MM.1S (cell line): Measurements from ENCODE around the gene MAP3K5.
"Not testable (repeated sequence)": the region's sequence is repeated elsewhere in the genome, so short reads cannot be mapped to it uniquely, and the experiment has no call there.

Source experiments
- DNase-seq: peaks from one replicate; pipeline ENCODE4 v3.0.0-alpha.2; 2015
- H2AFZ ChIP-seq: fragments of 300-600 bp; sonication (generic); 2 replicates; pipeline ENCODE4 v1.6.0; 2016; ENCODE audit warnings: antibody characterized with exemption, low read length
- H3F3A ChIP-seq: fragments of 300-600 bp; sonication (generic); 2 replicates; pipeline ENCODE4 v1.6.1; 2016; ENCODE audit warnings: mild to moderate bottlenecking, antibody characterized with exemption, low read length, moderate library complexity, mixed read lengths; ENCODE audit not compliant: insufficient read depth
- H3K27ac ChIP-seq: fragments of 300-600 bp; sonication (generic); 2 replicates; pipeline ENCODE4 v1.5.1; 2016; ENCODE audit warnings: mild to moderate bottlenecking, low read length
- H3K27me3 ChIP-seq: fragments of 300-600 bp; sonication (generic); replicated peaks from 2 replicates; pipeline ENCODE4 v1.6.0; 2016; ENCODE audit warnings: low read length; ENCODE audit not compliant: insufficient read depth
- H3K36me3 ChIP-seq: fragments of 300-600 bp; sonication (generic); replicated peaks from 2 replicates; pipeline ENCODE4 v1.6.1; 2016; ENCODE audit warnings: mild to moderate bottlenecking, low read length, mixed read lengths; ENCODE audit not compliant: insufficient read depth
- H3K4me1 ChIP-seq: fragments of 300-600 bp; sonication (generic); 2 replicates; pipeline ENCODE4 v1.6.1; 2016; ENCODE audit warnings: low read length, mixed read lengths
- H3K4me2 ChIP-seq: fragments of 300-600 bp; sonication (generic); 2 replicates; pipeline ENCODE4 v1.6.0; 2016; ENCODE audit warnings: low read depth, low read length
- H3K4me3 ChIP-seq: fragments of 300-600 bp; sonication (generic); 2 replicates; pipeline ENCODE4 v1.5.1; 2016; ENCODE audit warnings: low read length, mixed read lengths
- H3K79me2 ChIP-seq: fragments of 300-600 bp; sonication (generic); 2 replicates; pipeline ENCODE4 v1.6.1; 2016; ENCODE audit warnings: mixed run types, low read length, mixed read lengths
- H3K9ac ChIP-seq: fragments of 300-600 bp; sonication (generic); 2 replicates; pipeline ENCODE4 v1.6.1; 2016; ENCODE audit warnings: low read length, mixed read lengths
- H3K9me2 ChIP-seq: fragments of 300-600 bp; sonication (generic); replicated peaks from 2 replicates; pipeline ENCODE4 v1.6.1; 2016; ENCODE audit warnings: mild to moderate bottlenecking, low read length, mixed read lengths; ENCODE audit not compliant: insufficient read depth
- H3K9me3 ChIP-seq: fragments of 300-600 bp; sonication (generic); replicated peaks from 2 replicates; pipeline ENCODE4 v1.6.1; 2016; ENCODE audit warnings: mild to moderate bottlenecking, low read length, mixed read lengths; ENCODE audit not compliant: insufficient read depth
- H4K20me1 ChIP-seq: fragments of 300-600 bp; sonication (generic); 2 replicates; pipeline ENCODE4 v1.6.1; 2016; ENCODE audit warnings: mild to moderate bottlenecking, low read length, moderate library complexity, mixed read lengths; ENCODE audit not compliant: insufficient read depth
- EZH2 ChIP-seq: fragments of 300-600 bp; sonication (generic); optimal IDR thresholded peaks from 2 replicates; pipeline ENCODE3; 2017; ENCODE audit warnings: low read depth, mild to moderate bottlenecking, antibody characterized with exemption, low read length, mixed read lengths
- EZH2phosphoT487 ChIP-seq: fragments of 300-600 bp; sonication (generic); IDR thresholded peaks from 2 replicates; pipeline ENCODE4 v1.6.1; 2018; ENCODE audit warnings: antibody characterized with exemption, low read length
- TF ChIP-seq, protein P1 (sequence below): fragments of 300-600 bp; sonication (generic); IDR thresholded peaks from 2 replicates; pipeline ENCODE4 v1.5.1; 2016; ENCODE audit warnings: antibody characterized with exemption, low read length, mixed read lengths

The MAP3K5 gene

DNA sequence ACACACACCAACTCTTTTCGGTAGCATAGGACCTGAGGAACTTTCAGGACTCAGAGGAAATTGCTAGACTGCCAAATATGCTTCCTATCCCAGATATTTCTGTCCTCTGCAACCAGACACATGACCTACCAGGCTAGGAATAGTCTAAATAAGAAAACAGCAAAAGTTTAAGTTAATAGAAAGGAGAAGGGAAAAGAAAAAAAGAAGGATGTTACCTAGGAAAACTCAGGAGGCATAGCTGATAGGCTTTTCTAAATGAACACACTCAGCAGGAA, 74.6 kb downstream of the MAP3K5 start:
- peak overlapping the region; percentile 85 for H3K4me2 ChIP-seq
- H3K9ac ChIP-seq = peak overlapping the region; percentile 41; the same call in 1 of the 2 replicates
- TF ChIP-seq EZH2 (no peak), EZH2phosphoT487 (no peak)
- TF ChIP-seq, protein P1, sequence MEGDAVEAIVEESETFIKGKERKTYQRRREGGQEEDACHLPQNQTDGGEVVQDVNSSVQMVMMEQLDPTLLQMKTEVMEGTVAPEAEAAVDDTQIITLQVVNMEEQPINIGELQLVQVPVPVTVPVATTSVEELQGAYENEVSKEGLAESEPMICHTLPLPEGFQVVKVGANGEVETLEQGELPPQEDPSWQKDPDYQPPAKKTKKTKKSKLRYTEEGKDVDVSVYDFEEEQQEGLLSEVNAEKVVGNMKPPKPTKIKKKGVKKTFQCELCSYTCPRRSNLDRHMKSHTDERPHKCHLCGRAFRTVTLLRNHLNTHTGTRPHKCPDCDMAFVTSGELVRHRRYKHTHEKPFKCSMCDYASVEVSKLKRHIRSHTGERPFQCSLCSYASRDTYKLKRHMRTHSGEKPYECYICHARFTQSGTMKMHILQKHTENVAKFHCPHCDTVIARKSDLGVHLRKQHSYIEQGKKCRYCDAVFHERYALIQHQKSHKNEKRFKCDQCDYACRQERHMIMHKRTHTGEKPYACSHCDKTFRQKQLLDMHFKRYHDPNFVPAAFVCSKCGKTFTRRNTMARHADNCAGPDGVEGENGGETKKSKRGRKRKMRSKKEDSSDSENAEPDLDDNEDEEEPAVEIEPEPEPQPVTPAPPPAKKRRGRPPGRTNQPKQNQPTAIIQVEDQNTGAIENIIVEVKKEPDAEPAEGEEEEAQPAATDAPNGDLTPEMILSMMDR = no peak

DNA sequence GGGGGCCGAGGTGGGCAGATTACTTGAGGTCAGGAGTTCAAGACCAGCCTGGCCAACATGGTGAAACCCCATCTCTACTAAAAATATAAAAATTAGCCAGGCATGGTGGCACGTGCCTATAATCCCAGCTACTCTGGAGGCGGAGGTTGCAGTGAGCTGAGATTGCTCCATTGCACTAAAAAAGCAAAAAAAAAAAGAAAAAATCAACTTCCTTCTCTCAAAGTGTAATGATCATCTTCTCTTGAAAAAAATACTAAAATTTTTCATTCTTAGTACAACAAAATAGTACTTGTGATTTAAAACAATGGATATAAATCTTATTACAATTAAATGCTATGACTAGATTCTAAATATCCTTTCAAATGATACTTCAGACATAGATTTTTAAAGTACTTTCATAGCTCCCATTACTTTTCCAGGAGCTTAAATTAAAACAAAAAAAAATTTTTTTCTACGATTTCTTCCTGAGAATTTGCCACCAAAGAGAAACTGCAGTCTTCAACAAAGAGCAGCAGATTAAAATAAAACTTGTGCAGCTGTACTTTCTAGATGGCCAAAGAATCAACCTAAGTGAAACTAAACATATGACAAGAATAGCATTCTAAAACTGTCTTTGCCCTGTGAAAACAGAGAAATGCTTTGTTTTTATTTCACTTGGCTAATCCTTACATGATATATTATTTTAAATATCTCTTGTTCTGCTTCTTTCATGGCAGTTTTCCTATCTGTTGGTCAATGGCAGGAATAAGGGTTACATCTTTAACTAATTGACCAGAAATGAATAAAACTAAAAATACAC, 75.2 kb downstream of the MAP3K5 start:
- peaks cover 37% of the 10 kb centered on the region for H3K4me1 ChIP-seq
- H3K9me2 ChIP-seq = no peaks in the 10 kb centered on the region
- H3K4me2 ChIP-seq = peak overlapping the region; percentile 85
- H2AFZ ChIP-seq = no peak overlapping the region
- H3K27ac ChIP-seq = peak overlapping the region; percentile 83
- H3K4me3 ChIP-seq = peak overlapping the region; percentile 39
- H3K9ac ChIP-seq = peak overlapping the region; percentile 41; the same call in 1 of the 2 replicates
- no peaks in the 10 kb centered on the region for H4K20me1 ChIP-seq
- no peak for TF ChIP-seq EZH2
- TF ChIP-seq, protein P1 = no peak
- TF ChIP-seq EZH2phosphoT487 = no peak
- no peaks in the 10 kb centered on the region for H3K27me3 ChIP-seq
- peaks cover 44% of the 10 kb centered on the region for H3F3A ChIP-seq
- H3K36me3 ChIP-seq = no peaks in the 10 kb centered on the region
- DNase-seq = peak; percentile 76
- H3K79me2 ChIP-seq = peaks cover 25% of the 10 kb centered on the region
- no peaks in the 10 kb centered on the region for H3K9me3 ChIP-seq

More for the DNA sequence above, 74.6 kb downstream of the MAP3K5 start:
- Histone ChIP-seq H3K79me2 (peaks cover 26% of the 10 kb centered on the region), H3F3A (peaks cover 44% of the 10 kb centered on the region), H3K27ac (peak overlapping the region; percentile 83), H3K27me3 (no peaks in the 10 kb centered on the region), H3K9me3 (no peaks in the 10 kb centered on the region), H3K36me3 (no peaks in the 10 kb centered on the region), H3K4me3 (peak overlapping the region; percentile 39), H4K20me1 (no peaks in the 10 kb centered on the region), H3K4me1 (peaks cover 37% of the 10 kb centered on the region), H3K9me2 (no peaks in the 10 kb centered on the region), H2AFZ (no peak overlapping the region)
- DNase-seq = no peak

DNA sequence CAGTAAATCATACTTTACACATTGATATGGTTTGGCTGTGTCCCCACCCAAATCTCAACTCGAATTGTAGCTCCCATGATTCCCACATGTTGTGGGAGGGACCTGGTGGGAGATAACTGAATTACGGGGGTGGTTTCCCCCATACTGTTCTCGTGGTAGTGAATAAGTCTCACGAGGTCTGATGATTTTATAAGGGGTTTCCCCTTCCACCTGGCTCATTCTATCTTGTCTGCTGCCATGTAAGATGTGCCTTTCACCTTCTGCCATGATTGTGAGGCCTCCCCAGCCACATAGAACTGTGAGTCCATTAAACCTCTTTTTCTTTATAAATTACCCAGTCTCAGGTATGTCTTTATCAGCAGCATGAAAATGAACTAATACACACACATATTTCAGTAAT, 79.6 kb downstream of the MAP3K5 start:
- Histone ChIP-seq H3K79me2 (peaks cover 15% of the 10 kb centered on the region; the same call in 1 of the 2 replicates), H3F3A (peaks cover 12% of the 10 kb centered on the region)
- H3K4me1 ChIP-seq, H3K27ac ChIP-seq, H3K27me3 ChIP-seq, H3K9me2 ChIP-seq, H2AFZ ChIP-seq, H3K4me3 ChIP-seq, H3K4me2 ChIP-seq, H4K20me1 ChIP-seq, H3K9me3 ChIP-seq, H3K9ac ChIP-seq, H3K36me3 ChIP-seq, DNase-seq: not testable (repeated sequence)

DNA sequence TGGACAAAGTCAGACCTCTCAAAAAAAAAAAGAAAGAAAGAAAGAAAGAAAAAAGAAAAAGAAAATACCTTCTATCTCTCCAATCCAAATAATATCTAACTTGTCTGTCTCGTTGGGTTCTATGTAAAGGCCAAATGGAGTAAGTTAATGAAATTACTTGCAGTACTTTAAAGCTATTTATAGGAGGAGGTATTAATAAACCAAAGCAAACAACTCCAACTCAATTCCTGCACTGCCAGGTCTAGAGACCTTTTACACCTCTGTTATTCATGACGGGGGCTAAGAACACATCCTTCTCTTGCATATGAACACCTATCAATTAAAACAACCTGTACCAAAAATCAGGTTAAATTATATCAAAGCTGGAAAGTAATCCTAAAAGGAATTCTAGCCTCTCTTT, 80.6 kb downstream of the MAP3K5 start:
- Histone ChIP-seq H3K27ac (no peak overlapping the region), H3K27me3 (no peaks in the 10 kb centered on the region), H4K20me1 (no peaks in the 10 kb centered on the region), H3K9me3 (no peaks in the 10 kb centered on the region), H2AFZ (no peak overlapping the region), H3K79me2 (peaks cover 15% of the 10 kb centered on the region; the same call in 1 of the 2 replicates), H3K4me3 (no peak overlapping the region), H3F3A (peaks cover 3% of the 10 kb centered on the region; the same call in 1 of the 2 replicates), H3K9ac (no peak overlapping the region), H3K4me1 (peaks cover 7% of the 10 kb centered on the region), H3K36me3 (no peaks in the 10 kb centered on the region), H3K4me2 (no peak overlapping the region), H3K9me2 (no peaks in the 10 kb centered on the region)
- DNase-seq = no peak
- no peak for TF ChIP-seq EZH2
- TF ChIP-seq, protein P1 = no peak
- no peak for TF ChIP-seq EZH2phosphoT487
